KMS-11 (cell line): ENCODE measurements around the gene TNPO1.

Experiments used
- H2AFZ ChIP-seq: fragments of 200-600 bp; sonication (generic); 2 replicates; pipeline ENCODE4 v1.6.1; 2016; ENCODE audit warnings: antibody characterized with exemption, mixed run types, low read depth
- H3K27ac ChIP-seq: fragments of 200-600 bp; sonication (generic); 2 replicates; pipeline ENCODE4 v1.6.1; 2016; ENCODE audit warnings: mild to moderate bottlenecking, mixed run types
- H3K27me3 ChIP-seq: fragments of 200-600 bp; sonication (generic); 2 replicates; pipeline ENCODE4 v1.6.1; 2017; ENCODE audit warnings: mild to moderate bottlenecking, low read depth, mixed run types, moderate library complexity; ENCODE audit not compliant: insufficient read depth
- H3K36me3 ChIP-seq: fragments of 200-600 bp; sonication (generic); 2 replicates; pipeline ENCODE4 v1.6.1; 2017; ENCODE audit warnings: mild to moderate bottlenecking, mixed run types; ENCODE audit not compliant: insufficient read depth
- H3K4me1 ChIP-seq: fragments of 200-600 bp; sonication (generic); 2 replicates; pipeline ENCODE4 v1.6.1; 2016; ENCODE audit warnings: mild to moderate bottlenecking, low read depth, mixed run types; ENCODE audit not compliant: poor library complexity, severe bottlenecking
- H3K4me2 ChIP-seq: fragments of 200-600 bp; sonication (generic); 2 replicates; pipeline ENCODE4 v1.7.0; 2016; ENCODE audit warnings: mild to moderate bottlenecking, mixed run types
- H3K4me3 ChIP-seq: fragments of 200-600 bp; sonication (generic); IDR thresholded peaks from 2 replicates; pipeline ENCODE4 v1.6.1; 2017; ENCODE audit warnings: low read depth, low read length, mixed read lengths; ENCODE audit not compliant: insufficient read depth
- H3K79me2 ChIP-seq: fragments of 200-600 bp; sonication (generic); 2 replicates; pipeline ENCODE4 v1.6.1; 2016; ENCODE audit warnings: low read depth, mixed run types; ENCODE audit not compliant: insufficient read depth
- H3K9ac ChIP-seq: fragments of 200-600 bp; sonication (generic); 2 replicates; pipeline ENCODE4 v1.6.1; 2016; ENCODE audit warnings: mild to moderate bottlenecking, mixed run types
- H4K20me1 ChIP-seq: fragments of 200-600 bp; sonication (generic); 2 replicates; pipeline ENCODE4 v1.6.1; 2016; ENCODE audit warnings: mild to moderate bottlenecking, mixed run types; ENCODE audit not compliant: insufficient read depth
- TF ChIP-seq, protein P1 (sequence below): fragments of 200-600 bp; sonication (generic); conservative IDR thresholded peaks from 2 replicates; pipeline ENCODE4 v1.6.1; 2017; ENCODE audit warnings: low read depth, mild to moderate bottlenecking, antibody characterized with exemption, low read length, moderate library complexity, mixed read lengths

Gene TNPO1

DNA sequence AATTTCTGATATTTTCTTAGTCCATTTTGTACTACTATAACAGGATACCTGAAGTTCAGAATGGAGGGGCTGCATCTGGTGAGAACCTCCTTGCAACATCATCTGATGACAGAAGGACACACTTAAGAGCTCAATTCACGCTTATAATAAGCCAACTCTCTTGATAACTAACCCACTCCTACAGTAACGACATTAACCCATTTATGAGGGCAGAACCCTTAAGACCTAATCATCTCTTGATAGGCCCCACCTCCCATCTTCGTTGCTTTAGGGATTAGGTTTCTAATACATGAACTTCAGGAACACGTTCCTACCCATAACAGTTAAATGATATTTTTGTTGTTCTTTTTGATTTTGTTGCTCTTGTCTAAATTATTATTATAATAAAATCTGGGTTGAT, 69.4 kb downstream of the TNPO1 start:
- Histone ChIP-seq H3K9ac (no peak overlapping the region), H3K79me2 (peaks cover 19% of the 10 kb centered on the region; the same call in 1 of the 2 replicates), H2AFZ (no peak overlapping the region), H3K4me3 (no peak overlapping the region), H3K36me3 (peaks cover 21% of the 10 kb centered on the region; the same call in 1 of the 2 replicates), H3K4me1 (no peaks in the 10 kb centered on the region), H3K27me3 (no peaks in the 10 kb centered on the region), H4K20me1 (no peaks in the 10 kb centered on the region), H3K4me2 (no peak overlapping the region), H3K27ac (no peak overlapping the region)
- TF ChIP-seq, protein P1, sequence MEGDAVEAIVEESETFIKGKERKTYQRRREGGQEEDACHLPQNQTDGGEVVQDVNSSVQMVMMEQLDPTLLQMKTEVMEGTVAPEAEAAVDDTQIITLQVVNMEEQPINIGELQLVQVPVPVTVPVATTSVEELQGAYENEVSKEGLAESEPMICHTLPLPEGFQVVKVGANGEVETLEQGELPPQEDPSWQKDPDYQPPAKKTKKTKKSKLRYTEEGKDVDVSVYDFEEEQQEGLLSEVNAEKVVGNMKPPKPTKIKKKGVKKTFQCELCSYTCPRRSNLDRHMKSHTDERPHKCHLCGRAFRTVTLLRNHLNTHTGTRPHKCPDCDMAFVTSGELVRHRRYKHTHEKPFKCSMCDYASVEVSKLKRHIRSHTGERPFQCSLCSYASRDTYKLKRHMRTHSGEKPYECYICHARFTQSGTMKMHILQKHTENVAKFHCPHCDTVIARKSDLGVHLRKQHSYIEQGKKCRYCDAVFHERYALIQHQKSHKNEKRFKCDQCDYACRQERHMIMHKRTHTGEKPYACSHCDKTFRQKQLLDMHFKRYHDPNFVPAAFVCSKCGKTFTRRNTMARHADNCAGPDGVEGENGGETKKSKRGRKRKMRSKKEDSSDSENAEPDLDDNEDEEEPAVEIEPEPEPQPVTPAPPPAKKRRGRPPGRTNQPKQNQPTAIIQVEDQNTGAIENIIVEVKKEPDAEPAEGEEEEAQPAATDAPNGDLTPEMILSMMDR = no peak

DNA sequence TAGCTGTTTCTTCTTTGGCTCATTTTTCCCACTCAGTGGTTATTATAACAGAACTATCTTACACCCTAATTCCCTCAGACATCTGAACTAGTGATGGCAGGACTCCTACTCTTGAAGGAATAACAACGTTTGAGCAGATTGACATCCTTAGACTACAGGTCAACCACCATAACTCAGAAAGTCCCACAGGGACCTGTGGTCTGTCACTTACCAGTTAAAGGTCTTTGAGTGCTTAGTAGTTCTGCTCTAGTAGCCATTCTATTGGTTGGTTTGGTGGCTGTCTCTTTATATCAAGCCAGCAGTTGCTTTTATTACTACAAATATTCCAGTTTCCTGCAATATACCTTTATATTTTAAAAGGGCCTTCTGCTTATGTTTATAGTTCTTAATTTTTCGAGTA, 72.1 kb downstream of the TNPO1 start:
- H3K4me3 ChIP-seq = no peak overlapping the region
- peaks cover 35% of the 10 kb centered on the region; the same call in 1 of the 2 replicates for H3K36me3 ChIP-seq
- H2AFZ ChIP-seq = no peak overlapping the region
- H3K27ac ChIP-seq = no peak overlapping the region
- no peaks in the 10 kb centered on the region for H3K4me1 ChIP-seq
- peaks cover 19% of the 10 kb centered on the region; the same call in 1 of the 2 replicates for H3K79me2 ChIP-seq
- TF ChIP-seq, protein P1 = no peak
- H3K4me2 ChIP-seq = no peak overlapping the region
- no peak overlapping the region for H3K9ac ChIP-seq
- H3K27me3 ChIP-seq = no peaks in the 10 kb centered on the region
- 0 out of 2 replicates have a peak, but pooled peaks cover 5% of the 10 kb centered on the region for H4K20me1 ChIP-seq

DNA sequence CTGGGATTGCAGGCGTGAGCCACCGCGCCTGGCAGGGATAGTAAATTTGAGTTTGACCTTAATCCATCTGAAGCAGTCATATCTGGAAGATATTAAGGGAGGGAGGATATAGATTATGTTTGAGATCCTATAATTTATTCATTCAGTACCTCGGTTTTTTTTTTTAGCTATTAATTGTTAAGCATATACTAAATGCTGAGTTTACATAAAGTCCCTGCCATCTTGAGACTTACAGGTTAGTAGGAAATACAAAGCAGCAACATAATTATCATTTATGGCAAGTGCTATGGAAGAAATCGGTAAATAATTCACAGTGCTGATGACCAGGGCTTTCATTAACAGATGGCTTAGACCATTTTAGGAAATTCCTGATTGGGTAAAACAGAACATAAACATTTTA, 72.9 kb downstream of the TNPO1 start:
- no peak overlapping the region for H2AFZ ChIP-seq
- H3K4me2 ChIP-seq = no peak overlapping the region
- peaks cover 19% of the 10 kb centered on the region; the same call in 1 of the 2 replicates for H3K79me2 ChIP-seq
- peaks cover 39% of the 10 kb centered on the region; the same call in 1 of the 2 replicates for H3K36me3 ChIP-seq
- no peak overlapping the region for H3K27ac ChIP-seq
- no peak overlapping the region for H3K4me3 ChIP-seq
- TF ChIP-seq, protein P1 = no peak
- no peak overlapping the region for H3K9ac ChIP-seq
- 0 out of 2 replicates have a peak, but pooled peaks cover 5% of the 10 kb centered on the region for H4K20me1 ChIP-seq
- H3K27me3 ChIP-seq = no peaks in the 10 kb centered on the region
- H3K4me1 ChIP-seq = no peaks in the 10 kb centered on the region

DNA sequence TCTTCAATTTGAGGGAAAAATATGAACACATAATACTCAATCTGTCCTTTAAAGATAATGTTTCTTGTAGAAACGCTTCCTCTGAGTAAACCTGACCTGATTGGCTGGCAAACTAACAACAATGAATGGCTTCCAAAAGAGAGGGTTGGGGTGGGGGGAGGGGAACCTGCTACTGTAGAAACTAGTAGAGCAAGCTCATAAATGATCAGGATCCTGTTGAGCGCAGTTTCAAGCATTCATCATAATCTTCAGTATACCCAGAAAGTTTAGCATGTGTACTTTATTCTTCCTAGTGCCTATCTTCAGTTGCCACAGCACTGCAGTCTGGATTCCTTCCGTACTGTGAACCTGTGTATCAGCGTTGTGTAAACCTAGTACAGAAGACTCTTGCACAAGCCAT, 76.4 kb downstream of the TNPO1 start:
- 0 out of 2 replicates have a peak, but pooled peaks cover 5% of the 10 kb centered on the region for H4K20me1 ChIP-seq
- H3K4me3 ChIP-seq = no peak overlapping the region

More for the DNA sequence above, 76.4 kb downstream of the TNPO1 start:
- no peak overlapping the region for H3K27ac ChIP-seq
- no peak overlapping the region for H3K4me2 ChIP-seq
- H2AFZ ChIP-seq = no peak overlapping the region
- no peak overlapping the region for H3K9ac ChIP-seq
- H3K27me3 ChIP-seq = no peaks in the 10 kb centered on the region
- H3K36me3 ChIP-seq = peaks cover 51% of the 10 kb centered on the region; the same call in 1 of the 2 replicates
- peaks cover 9% of the 10 kb centered on the region; the same call in 1 of the 2 replicates for H3K79me2 ChIP-seq
- TF ChIP-seq, protein P1 = no peak
- no peaks in the 10 kb centered on the region for H3K4me1 ChIP-seq
